ENCODE measurements around the gene MRPL55. TPM values are rescaled to one million over a fixed set of nuclear protein-coding genes. Genes with fewer than 3 reads are reported as not detected.

MRPL55 gene
- total and polyA plus RNA-seq, 9 donors, result 28.6 to 49.4 (median 32.5) TPM

DNA sequence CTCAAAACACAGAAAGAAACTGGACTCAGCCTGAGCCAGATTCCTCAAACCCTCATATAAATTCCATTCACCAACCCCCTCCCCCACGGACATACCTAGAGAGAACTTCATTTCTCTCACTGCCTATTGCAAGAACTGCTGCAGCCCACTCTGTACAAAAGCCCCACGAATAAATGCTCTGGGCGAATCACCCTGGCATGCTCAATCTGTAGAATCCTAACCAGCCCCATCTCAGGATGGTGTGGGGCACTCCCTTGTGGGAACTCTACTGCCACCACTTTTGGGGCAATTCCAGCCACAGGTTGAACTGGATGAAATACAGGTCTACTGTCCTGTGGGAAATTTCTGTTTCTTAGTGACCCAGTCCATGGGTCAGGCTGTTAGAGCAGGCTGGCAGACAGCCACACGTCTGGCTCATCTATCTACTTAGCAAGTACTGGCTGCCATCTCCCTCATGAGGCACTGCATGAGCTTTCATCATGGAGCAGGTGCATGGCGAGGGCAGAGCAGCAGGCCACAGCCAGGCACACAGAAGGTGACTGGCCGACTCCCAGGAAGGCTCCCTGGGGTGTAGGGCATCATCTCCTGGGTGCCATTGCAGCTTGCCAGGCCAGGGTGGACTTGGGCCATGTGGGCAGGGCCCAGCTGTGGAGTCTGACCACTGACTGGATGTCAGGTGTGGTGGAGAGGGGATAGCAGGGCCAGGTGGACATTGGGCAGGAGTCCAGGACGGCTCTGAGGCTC is 4.4 kb downstream of the MRPL55 start:
- DNase-seq, result no peak
- H3K9me3 ChIP-seq (replicated peaks; ENCODE audit: control insufficient read depth, low read depth, low read length), result no peaks in the 10 kb centered on the region
- 66% methylated on average over 7 of the region's 7 CpGs for WGBS (ENCODE audit: insufficient coverage)
- peaks cover 37% of the 10 kb centered on the region for H3K36me3 ChIP-seq (ENCODE audit: control insufficient read depth, insufficient read depth, low read length)
- H3K27ac ChIP-seq (ENCODE audit: low read length), result no peak overlapping the region
- no peaks in the 10 kb centered on the region for H3K27me3 ChIP-seq (ENCODE audit: control insufficient read depth, insufficient read depth, low read length)
- peaks cover 43% of the 10 kb centered on the region for H3K4me1 ChIP-seq (ENCODE audit: control insufficient read depth, insufficient read depth, low read length)
- no peak overlapping the region for H3K4me3 ChIP-seq (ENCODE audit: low read length)

DNA sequence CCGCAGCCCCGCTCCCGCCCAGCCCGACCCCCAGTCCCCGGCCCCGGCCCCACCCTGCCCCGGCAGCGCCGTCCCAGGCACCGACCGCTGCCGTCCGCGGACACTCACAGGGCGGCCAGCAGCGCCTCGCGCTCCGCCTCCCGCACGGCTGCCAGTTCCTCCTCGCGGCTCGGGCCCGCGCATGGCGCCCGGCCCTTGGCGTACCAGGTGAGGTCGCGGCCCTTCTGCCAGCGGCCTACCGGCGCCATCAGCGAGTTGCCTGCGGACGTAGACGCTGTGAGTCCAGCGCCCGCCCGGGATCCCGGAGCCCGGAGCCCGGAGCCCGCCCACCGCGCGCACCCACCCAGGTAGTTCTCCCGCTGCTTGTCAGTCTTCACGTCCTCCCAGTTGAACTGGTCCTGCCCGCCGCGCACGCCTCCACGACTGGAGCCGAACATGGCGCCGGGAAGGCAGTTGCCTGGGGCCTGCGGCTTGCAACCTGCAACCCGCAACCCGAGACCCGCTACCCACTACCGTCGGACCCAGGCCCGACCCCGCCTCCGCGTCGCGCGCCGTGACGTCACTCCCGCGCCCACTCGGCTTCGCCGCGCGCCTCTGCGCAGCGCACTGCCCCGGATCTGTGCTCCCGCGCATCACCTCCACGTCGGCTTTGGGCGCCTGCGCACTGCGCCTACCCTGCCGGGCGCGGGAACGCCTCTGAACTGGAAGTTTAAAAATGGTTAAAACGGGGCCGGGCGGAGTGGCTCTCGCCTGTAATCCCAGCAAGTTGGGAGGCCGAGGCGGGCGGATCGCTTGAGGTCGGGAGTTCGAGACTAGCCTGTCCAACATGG is 6.1 kb downstream of the MRPL55 start, which contains the start of gene C1orf35:
Gene C1orf35 (minus strand): TSS at position 535 of the 830 bp plus-strand sequence. CDS start 98 bp downstream, at position 437.
- Histone ChIP-seq H3K27me3 (ENCODE audit: control insufficient read depth, insufficient read depth, low read length) (no peaks in the 10 kb centered on the region), H3K4me3 (ENCODE audit: low read length) (peak within 1 kb of the TSS; percentile 91), H3K4me1 (ENCODE audit: control insufficient read depth, insufficient read depth, low read length) (peaks cover 33% of the 10 kb centered on the region), H3K9me3 (replicated peaks; ENCODE audit: control insufficient read depth, low read depth, low read length) (no peaks in the 10 kb centered on the region), H3K36me3 (ENCODE audit: control insufficient read depth, insufficient read depth, low read length) (peaks cover 53% of the 10 kb centered on the region), H3K27ac (ENCODE audit: low read length) (peak within 1 kb of the TSS; percentile 91)
- under 1% methylated on average over 104 of the region's 104 CpGs for WGBS (ENCODE audit: insufficient coverage)
- DNase-seq, result peak; percentile 97

DNA sequence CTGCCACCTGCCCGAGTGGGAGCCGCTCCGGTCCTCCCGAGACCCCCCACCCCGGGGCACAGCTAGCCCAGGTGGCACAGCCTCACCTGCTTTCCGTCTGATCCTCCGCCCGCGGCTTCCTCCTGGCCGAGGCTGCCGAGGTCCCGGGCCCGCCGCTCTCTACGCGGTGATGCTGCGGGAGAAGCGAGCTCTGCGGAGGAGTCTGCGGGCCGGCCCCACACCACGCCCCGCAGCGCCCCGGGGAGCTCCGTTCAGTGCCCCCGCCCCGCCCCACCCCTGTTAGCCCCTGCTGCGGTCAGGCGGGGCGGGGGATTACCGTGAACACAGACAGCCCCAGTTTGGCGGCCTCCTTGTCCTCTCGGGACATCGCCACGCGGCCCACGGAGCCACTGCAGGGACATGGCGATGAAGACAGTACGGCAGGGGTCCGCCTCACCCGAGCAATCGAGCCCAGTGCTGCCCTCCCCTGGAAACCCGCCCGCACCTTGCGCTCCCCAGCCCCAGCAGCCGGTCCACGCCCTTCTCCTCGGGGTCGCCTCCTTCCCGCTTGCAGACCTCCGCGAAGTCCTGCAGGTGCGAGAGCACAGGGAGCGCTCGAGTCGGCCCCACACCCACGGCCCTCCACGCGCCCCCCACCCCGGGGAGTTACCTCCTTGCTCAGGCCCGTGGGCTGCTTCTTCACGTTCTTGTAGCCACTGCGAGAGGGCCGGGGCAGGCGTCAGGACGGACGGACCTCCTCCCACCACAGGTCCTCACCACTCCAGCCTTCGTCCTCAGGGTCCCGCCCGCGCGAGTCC is 6.9 kb downstream of the MRPL55 start:
- no peaks in the 10 kb centered on the region for H3K9me3 ChIP-seq (replicated peaks; ENCODE audit: control insufficient read depth, low read depth, low read length)
- H3K36me3 ChIP-seq (ENCODE audit: control insufficient read depth, insufficient read depth, low read length), result peaks cover 55% of the 10 kb centered on the region
- no peaks in the 10 kb centered on the region for H3K27me3 ChIP-seq (ENCODE audit: control insufficient read depth, insufficient read depth, low read length)
- WGBS (ENCODE audit: insufficient coverage), result 5% methylated on average over 65 of the region's 73 CpGs
- H3K4me1 ChIP-seq (ENCODE audit: control insufficient read depth, insufficient read depth, low read length), result peaks cover 32% of the 10 kb centered on the region
- DNase-seq, result no peak
- peak overlapping the region; percentile 91 for H3K4me3 ChIP-seq (ENCODE audit: low read length)
- H3K27ac ChIP-seq (ENCODE audit: low read length), result peak overlapping the region; percentile 35

DNA sequence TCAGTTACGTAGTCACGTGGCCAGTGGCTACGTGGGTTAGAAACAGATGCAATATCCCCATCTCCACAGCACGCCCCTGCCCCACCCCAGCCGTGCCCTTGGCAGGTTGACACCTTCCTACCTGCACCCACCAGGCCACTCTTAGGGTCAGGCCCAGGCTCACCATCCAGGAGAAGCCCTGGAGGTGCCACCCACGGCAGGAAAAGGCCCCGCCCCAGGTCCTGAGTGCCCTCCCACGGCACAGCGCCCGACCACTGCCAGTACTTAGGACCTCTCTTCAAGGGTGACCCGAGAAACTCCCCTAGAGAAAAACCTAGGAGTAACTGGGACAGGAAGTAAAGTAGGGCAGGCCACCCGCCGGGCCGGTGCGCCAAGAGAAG is 7.5 kb downstream of the MRPL55 start:
- peaks cover 32% of the 10 kb centered on the region for H3K4me1 ChIP-seq (ENCODE audit: control insufficient read depth, insufficient read depth, low read length)
- H3K36me3 ChIP-seq (ENCODE audit: control insufficient read depth, insufficient read depth, low read length), result peaks cover 55% of the 10 kb centered on the region
- no peaks in the 10 kb centered on the region for H3K27me3 ChIP-seq (ENCODE audit: control insufficient read depth, insufficient read depth, low read length)
- WGBS (ENCODE audit: insufficient coverage), result 55% methylated on average over 12 of the region's 15 CpGs
- no peak overlapping the region for H3K27ac ChIP-seq (ENCODE audit: low read length)
- H3K9me3 ChIP-seq (replicated peaks; ENCODE audit: control insufficient read depth, low read depth, low read length), result no peaks in the 10 kb centered on the region
- H3K4me3 ChIP-seq (ENCODE audit: low read length), result peak overlapping the region; percentile 91
- no peak for DNase-seq

DNA sequence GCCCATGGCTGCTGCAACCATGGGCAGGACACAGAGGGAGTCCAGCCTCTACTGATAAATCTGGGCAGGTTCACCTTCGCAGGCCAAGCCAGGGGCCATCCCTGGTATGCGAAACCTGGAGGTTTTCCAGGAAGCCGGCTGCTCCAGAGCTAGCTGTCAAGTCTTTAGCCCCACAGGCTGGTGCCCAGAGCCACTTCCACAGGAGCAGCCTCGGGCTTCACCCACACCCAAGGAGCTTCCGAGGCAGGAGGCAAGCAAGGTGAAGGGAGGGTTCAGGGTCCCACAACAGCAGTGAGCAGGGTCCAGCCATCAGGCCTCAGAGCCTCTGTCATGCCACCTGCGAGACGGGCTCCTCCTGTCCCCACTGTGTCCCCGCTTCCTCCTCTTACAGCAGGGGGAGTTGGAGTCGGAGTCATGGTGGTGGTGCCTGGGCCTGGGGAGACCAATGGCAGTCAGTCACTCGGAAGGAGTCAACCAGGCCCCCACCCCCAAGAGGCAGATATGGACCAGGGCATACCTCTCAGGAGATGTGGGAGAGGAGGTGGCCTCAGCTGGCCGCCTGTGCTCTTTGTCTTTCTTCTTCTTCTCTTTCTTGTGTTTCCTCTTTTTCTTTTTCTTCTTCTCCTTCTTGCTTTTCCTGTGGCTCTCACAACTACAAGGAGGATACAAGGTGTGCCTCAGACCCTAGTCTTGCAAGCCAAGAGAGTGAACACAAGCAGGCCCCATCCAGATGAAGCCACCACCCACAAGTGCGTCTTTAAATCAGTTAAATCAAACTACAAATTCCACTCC is 8.1 kb downstream of the MRPL55 start:
- H3K27ac ChIP-seq (ENCODE audit: low read length), result no peak overlapping the region
- peaks cover 55% of the 10 kb centered on the region for H3K36me3 ChIP-seq (ENCODE audit: control insufficient read depth, insufficient read depth, low read length)
- H3K4me1 ChIP-seq (ENCODE audit: control insufficient read depth, insufficient read depth, low read length), result peaks cover 32% of the 10 kb centered on the region
- H3K4me3 ChIP-seq (ENCODE audit: low read length), result no peak overlapping the region
- no peaks in the 10 kb centered on the region for H3K27me3 ChIP-seq (ENCODE audit: control insufficient read depth, insufficient read depth, low read length)
- no peak for DNase-seq
- WGBS (ENCODE audit: insufficient coverage), result 64% methylated on average over 7 of the region's 12 CpGs
- H3K9me3 ChIP-seq (replicated peaks; ENCODE audit: control insufficient read depth, low read depth, low read length), result no peaks in the 10 kb centered on the region

DNA sequence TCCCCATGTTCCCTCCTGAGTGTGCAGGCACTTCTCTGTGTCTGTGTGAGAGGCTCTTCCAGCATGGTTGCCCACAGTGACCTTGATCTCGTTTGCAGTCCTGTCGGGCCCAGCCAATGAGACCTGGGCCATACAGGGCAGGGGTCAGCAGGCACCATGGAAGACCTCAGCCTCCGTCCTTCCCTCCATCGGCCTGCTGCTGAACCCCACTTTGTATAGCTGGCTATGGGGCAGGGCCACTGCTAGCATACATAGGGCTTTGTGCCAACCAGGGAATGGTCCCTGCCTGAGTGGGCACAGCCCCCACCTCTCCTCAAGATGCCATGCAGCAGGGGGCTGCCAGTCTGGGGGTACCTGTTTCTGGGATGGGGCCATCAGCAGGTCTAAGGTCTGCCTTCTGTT is 9.8 kb downstream of the MRPL55 start:
- no peak overlapping the region for H3K27ac ChIP-seq (ENCODE audit: low read length)
- DNase-seq, result no peak
- H3K36me3 ChIP-seq (ENCODE audit: control insufficient read depth, insufficient read depth, low read length), result peaks cover 55% of the 10 kb centered on the region
- no peak overlapping the region for H3K4me3 ChIP-seq (ENCODE audit: low read length)
- H3K27me3 ChIP-seq (ENCODE audit: control insufficient read depth, insufficient read depth, low read length), result no peaks in the 10 kb centered on the region
- WGBS (ENCODE audit: insufficient coverage), result 75% methylated on average over 4 of the region's 4 CpGs
- peaks cover 26% of the 10 kb centered on the region for H3K4me1 ChIP-seq (ENCODE audit: control insufficient read depth, insufficient read depth, low read length)
- peaks cover 14% of the 10 kb centered on the region for H3K9me3 ChIP-seq (replicated peaks; ENCODE audit: control insufficient read depth, low read depth, low read length)

DNA sequence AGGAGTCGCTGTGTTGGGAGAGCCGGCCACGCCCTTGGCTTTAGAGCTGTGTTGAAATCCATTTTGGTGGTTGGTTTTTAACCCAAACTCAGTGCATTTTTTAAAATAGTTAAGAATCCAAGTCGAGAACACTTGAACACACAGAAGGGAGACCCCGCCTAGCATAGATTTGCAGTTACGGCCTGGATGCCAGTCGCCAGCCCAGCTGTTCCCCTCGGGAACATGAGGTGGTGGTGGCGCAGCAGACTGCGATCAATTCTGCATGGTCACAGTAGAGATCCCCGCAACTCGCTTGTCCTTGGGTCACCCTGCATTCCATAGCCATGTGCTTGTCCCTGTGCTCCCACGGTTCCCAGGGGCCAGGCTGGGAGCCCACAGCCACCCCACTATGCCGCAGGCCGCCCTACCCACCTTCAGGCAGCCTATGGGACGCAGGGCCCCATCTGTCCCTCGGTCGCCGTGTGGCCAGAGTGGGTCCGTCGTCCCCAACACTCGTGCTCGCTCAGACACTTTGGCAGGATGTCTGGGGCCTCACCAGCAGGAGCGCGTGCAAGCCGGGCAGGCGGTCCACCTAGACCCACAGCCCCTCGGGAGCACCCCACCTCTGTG is 10.7 kb downstream of the MRPL55 start:
- DNase-seq, result no peak
- peaks cover 16% of the 10 kb centered on the region for H3K4me1 ChIP-seq (ENCODE audit: control insufficient read depth, insufficient read depth, low read length)
- H3K27ac ChIP-seq (ENCODE audit: low read length), result no peak overlapping the region
- no peak overlapping the region for H3K4me3 ChIP-seq (ENCODE audit: low read length)
- H3K27me3 ChIP-seq (ENCODE audit: control insufficient read depth, insufficient read depth, low read length), result no peaks in the 10 kb centered on the region
- 85% methylated on average over 22 of the region's 28 CpGs for WGBS (ENCODE audit: insufficient coverage)
- H3K9me3 ChIP-seq (replicated peaks; ENCODE audit: control insufficient read depth, low read depth, low read length), result peaks cover 20% of the 10 kb centered on the region
- peaks cover 58% of the 10 kb centered on the region for H3K36me3 ChIP-seq (ENCODE audit: control insufficient read depth, insufficient read depth, low read length)

DNA sequence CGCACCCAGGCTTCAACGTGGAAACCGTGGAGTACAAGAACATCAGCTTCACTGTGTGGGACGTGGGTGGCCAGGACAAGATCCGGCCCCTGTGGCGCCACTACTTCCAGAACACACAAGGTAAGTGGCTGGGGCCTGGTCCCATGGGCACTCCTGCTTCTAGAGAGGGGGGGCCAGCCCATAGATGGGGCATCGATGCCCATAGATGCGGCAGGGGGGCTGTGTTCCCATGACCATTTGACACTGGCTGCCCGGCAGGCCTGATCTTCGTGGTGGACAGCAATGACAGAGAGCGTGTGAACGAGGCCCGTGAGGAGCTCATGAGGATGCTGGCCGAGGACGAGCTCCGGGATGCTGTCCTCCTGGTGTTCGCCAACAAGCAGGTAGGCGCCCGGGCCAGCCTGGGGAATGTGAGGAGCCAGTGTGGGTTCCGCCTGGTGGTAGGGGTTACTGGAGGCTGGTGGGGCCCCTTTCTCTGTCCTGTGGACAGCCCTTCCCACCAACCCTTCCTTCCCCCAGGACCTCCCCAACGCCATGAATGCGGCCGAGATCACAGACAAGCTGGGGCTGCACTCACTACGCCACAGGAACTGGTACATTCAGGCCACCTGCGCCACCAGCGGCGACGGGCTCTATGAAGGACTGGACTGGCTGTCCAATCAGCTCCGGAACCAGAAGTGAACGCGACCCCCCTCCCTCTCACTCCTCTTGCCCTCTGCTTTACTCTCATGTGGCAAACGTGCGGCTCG is 11.6 kb downstream of the MRPL55 start:
- Histone ChIP-seq H3K27me3 (ENCODE audit: control insufficient read depth, insufficient read depth, low read length) (no peaks in the 10 kb centered on the region), H3K27ac (ENCODE audit: low read length) (no peak overlapping the region), H3K36me3 (ENCODE audit: control insufficient read depth, insufficient read depth, low read length) (peaks cover 66% of the 10 kb centered on the region), H3K9me3 (replicated peaks; ENCODE audit: control insufficient read depth, low read depth, low read length) (peaks cover 20% of the 10 kb centered on the region), H3K4me1 (ENCODE audit: control insufficient read depth, insufficient read depth, low read length) (peaks cover 15% of the 10 kb centered on the region), H3K4me3 (ENCODE audit: low read length) (no peak overlapping the region)
- DNase-seq, result no peak
- 79% methylated on average over 31 of the region's 34 CpGs for WGBS (ENCODE audit: insufficient coverage)
